Astrocyte of the spinal cord (primary cell): ENCODE measurements around the gene RRN3.
"Not testable (repeated sequence)": the region's sequence is repeated elsewhere in the genome, so short reads cannot be mapped to it uniquely, and the experiment has no call there.

ENCODE experiments used
- DNase-seq: peaks from one replicate; pipeline ENCODE4 v3.0.0; 2011; ENCODE audit warnings: low read depth, low spot score
- H3K4me3 ChIP-seq: 2 replicates; pipeline ENCODE4 v1.5.1; 2011; ENCODE audit warnings: low read depth, mild to moderate bottlenecking, low read length, moderate library complexity
- in situ Hi-C: cut with HindIII; loops from 2 replicates; pipeline ENCODE4 v1.10.0; 2017; ENCODE audit warnings: low sequenced_read_pairs
- TF ChIP-seq, protein P1 (sequence below): IDR thresholded peaks from 2 replicates; pipeline ENCODE4 v1.5.1; 2012; ENCODE audit warnings: low read depth, mild to moderate bottlenecking, low read length, inconsistent platforms

RRN3 gene

GRCh38 chr16:15054357-15055140 is 39.5 kb downstream of the RRN3 start:
- H3K4me3 ChIP-seq: peak overlapping the region; percentile 99
- no peak for DNase-seq
- in situ Hi-C loops: no loop called here
- TF ChIP-seq, protein P1, sequence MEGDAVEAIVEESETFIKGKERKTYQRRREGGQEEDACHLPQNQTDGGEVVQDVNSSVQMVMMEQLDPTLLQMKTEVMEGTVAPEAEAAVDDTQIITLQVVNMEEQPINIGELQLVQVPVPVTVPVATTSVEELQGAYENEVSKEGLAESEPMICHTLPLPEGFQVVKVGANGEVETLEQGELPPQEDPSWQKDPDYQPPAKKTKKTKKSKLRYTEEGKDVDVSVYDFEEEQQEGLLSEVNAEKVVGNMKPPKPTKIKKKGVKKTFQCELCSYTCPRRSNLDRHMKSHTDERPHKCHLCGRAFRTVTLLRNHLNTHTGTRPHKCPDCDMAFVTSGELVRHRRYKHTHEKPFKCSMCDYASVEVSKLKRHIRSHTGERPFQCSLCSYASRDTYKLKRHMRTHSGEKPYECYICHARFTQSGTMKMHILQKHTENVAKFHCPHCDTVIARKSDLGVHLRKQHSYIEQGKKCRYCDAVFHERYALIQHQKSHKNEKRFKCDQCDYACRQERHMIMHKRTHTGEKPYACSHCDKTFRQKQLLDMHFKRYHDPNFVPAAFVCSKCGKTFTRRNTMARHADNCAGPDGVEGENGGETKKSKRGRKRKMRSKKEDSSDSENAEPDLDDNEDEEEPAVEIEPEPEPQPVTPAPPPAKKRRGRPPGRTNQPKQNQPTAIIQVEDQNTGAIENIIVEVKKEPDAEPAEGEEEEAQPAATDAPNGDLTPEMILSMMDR: no peak

GRCh38 chr16:15053904-15054303 is 40.2 kb downstream of the RRN3 start:
- in situ Hi-C loops: no loop called here
- TF ChIP-seq, protein P1: no peak

GRCh38 chr16:15052747-15053476 is 41.2 kb downstream of the RRN3 start:
- no peak overlapping the region for H3K4me3 ChIP-seq
- TF ChIP-seq, protein P1: no peak
- in situ Hi-C loops: no loop called here
- no peak for DNase-seq

More at GRCh38 chr16:15053904-15054303, 40.2 kb downstream of the RRN3 start:
- H3K4me3 ChIP-seq: no peak overlapping the region
- DNase-seq: no peak

DNA sequence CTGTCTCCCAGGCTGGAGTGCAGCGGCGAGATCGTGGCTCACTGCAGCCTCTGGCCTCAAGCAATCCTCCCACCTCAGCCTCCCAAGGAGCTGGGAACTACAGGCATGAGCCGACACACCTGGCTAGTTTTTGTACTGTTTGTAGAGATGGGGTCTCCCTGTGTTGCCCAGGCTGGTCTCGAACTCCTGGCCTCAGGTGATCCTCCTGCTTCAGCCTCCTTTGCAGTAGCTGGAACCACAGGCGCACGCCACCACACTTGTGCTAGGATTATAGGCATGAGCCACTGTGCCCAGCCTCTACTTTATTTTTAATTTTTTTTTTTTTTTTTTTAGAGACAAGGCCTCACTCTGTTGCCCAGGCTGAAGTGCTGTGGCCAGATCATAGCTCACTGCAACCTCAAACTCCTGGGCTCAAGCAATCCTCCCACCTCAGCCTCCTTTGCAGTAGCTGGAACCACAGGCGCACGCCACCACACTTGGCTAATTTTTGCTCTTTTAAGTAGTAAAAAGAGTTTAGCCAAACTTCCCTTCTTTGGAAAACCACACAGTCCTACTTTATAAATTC is 42.6 kb downstream of the RRN3 start:
- TF ChIP-seq, protein P1: no peak
- in situ Hi-C loops: no loop called here
- no peak for DNase-seq
- no peak overlapping the region for H3K4me3 ChIP-seq

- DNase-seq, H3K4me3 ChIP-seq, in situ Hi-C loops: not testable (repeated sequence)
These were observed 43.6 kb downstream of the RRN3 start for GRCh38 chr16:15050440-15050839.

- in situ Hi-C loops: no loop called here
- no peak overlapping the region for H3K4me3 ChIP-seq
- no peak for DNase-seq
- TF ChIP-seq, protein P1: no peak
These were observed 44.4 kb downstream of the RRN3 start for GRCh38 chr16:15049581-15050180.
